ENCODE measurements around the gene HSD17B1.

DNA sequence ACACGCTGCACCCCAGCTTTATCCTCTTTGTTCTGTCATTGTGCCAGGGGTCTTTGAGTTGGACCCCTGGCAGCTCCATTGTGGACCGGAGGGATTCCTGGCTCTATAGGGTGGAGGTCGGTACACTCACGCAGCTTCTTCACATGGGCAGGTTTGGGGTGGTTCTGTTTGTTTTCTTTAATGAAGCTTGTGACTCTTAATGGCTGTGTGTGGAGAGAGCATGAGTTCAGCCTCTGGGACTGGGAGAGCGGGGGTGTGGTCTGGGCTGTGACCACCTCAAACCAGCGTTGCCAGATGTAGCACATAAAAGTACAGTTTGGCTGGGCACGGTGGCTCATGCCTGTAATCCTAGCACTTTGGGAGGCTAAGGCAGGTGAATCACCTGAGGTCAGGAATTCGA, 37.9 kb upstream of the HSD17B1 start:
- no peak for TF ChIP-seq POLR2AphosphoS5 (IDR thresholded peaks at IDR 0.05; ENCODE audit: low read depth, low read length)
- no peak for TF ChIP-seq TAF1 (IDR thresholded peaks at IDR 0.05; ENCODE audit: borderline replicate concordance, insufficient read depth, low read length)
- TF ChIP-seq, protein P1, sequence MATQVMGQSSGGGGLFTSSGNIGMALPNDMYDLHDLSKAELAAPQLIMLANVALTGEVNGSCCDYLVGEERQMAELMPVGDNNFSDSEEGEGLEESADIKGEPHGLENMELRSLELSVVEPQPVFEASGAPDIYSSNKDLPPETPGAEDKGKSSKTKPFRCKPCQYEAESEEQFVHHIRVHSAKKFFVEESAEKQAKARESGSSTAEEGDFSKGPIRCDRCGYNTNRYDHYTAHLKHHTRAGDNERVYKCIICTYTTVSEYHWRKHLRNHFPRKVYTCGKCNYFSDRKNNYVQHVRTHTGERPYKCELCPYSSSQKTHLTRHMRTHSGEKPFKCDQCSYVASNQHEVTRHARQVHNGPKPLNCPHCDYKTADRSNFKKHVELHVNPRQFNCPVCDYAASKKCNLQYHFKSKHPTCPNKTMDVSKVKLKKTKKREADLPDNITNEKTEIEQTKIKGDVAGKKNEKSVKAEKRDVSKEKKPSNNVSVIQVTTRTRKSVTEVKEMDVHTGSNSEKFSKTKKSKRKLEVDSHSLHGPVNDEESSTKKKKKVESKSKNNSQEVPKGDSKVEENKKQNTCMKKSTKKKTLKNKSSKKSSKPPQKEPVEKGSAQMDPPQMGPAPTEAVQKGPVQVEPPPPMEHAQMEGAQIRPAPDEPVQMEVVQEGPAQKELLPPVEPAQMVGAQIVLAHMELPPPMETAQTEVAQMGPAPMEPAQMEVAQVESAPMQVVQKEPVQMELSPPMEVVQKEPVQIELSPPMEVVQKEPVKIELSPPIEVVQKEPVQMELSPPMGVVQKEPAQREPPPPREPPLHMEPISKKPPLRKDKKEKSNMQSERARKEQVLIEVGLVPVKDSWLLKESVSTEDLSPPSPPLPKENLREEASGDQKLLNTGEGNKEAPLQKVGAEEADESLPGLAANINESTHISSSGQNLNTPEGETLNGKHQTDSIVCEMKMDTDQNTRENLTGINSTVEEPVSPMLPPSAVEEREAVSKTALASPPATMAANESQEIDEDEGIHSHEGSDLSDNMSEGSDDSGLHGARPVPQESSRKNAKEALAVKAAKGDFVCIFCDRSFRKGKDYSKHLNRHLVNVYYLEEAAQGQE (IDR thresholded peaks at IDR 0.05; ENCODE audit: insufficient read depth in 1 of 2, low read depth in 2 of 2, low read length in 2 of 2) = no peak
- TF ChIP-seq SIN3A (IDR thresholded peaks at IDR 0.05; ENCODE audit: borderline replicate concordance, insufficient read depth, low read length) = no peak

Measured in PFSK-1 (cell line).